GM19468 (cell line): ENCODE results near the gene IRS2.
"Not testable (repeated sequence)": the region's sequence is repeated elsewhere in the genome, so short reads cannot be mapped to it uniquely, and the experiment has no call there.

Experiments used
- ATAC-seq: cut with Tn5 transposase; IDR thresholded peaks from one replicate; pipeline ENCODE4 v1.9.1; 2021; ENCODE audit warnings: mild to moderate bottlenecking, moderate library complexity, moderate number of reproducible peaks; ENCODE audit not compliant: unreplicated experiment; ENCODE audit errors: extremely low read depth

Gene IRS2

GRCh38 chr13:109737046-109737573, 49.3 kb downstream of the IRS2 start:
- ATAC-seq: no peak

DNA sequence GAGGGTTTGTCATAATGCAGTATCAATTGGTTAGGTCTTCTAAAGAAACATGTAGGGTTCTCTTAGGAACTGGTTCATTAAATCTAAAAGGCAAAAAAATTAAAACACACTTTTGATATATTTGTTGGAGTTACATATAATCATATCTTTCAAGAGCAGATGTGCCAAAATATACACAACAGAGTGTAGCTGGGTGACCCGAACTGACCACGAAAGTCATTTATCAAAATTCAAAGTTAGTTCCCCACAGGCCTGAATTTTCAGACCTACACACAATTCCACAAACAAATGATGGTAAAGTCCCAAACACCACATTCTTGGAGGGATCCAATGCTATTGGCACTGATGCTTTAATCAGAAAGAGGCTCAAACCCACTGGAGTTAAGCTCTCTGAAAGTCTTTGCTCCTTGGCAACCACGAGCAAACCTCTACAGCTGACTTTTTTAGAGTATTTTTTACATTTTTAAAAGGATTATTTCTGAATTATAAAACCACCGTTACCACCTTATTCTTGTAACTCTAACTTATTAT, 50.9 kb downstream of the IRS2 start:
- no peak for ATAC-seq

DNA sequence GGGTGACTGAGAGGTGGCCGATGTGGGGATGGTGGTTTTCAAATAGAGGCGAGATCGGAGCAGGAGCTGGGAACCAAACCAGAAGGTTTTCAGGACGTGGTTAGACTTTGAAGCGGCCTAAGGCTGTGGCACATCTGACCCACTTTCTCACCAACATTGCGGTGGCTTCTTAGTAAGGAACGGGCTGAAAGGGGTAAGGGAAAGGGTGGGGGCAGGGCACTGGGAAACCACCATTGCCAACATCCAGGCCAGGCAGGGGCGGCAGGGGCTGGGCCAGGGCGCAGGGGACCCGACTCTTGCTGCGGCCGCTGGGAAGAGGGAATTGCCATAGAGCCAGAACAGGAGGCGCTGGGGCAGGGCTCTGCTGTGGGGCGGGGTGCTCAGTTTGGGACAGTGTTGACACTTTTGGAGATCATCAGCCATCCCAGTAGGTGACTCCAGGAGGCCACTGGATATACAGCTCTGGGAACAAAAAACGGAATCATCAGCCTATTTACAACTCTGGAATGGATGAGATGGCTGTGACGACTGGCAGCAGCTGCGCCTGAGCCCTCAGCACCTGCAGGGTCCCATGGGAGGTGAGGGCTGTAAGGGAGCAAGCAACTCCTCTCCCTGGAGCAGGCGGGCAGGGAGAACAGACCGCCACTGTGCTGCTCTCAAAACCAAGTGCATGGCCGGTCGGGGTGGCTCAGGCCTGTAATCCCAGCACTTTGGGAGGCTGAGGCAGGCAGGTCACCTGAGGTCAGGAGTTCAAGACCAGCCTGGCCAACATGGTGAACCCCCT, 52.2 kb downstream of the IRS2 start:
- no peak for ATAC-seq

GRCh38 chr13:109733550-109733949, 52.8 kb downstream of the IRS2 start:
- no peak for ATAC-seq

GRCh38 chr13:109732470-109733170, 53.8 kb downstream of the IRS2 start:
- not testable (repeated sequence) for ATAC-seq

DNA sequence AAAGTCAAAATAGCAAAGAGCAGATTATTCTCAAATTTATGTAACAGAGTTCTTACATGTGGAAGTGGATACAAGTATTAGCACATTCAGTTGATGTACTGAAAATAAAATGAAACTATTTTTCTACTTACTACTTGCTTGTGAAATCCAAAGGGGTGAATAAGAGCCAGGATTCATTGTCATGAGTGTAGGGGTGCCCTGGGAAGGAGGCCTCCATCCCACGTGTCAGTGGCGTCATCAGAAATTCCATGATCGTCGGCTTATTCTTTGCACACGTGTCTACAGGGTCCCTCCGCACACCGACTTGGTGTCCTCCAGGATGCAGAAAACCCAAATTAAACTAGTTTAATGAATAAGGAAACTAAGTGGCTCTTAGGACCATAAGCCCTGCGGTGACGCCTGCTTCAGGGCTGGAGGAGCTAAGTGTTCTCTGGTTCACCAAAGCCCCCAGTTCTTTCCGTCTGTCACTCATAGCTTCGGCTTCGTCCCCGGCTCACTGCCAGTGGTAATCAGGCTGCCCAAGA, 55.5 kb downstream of the IRS2 start:
- no peak for ATAC-seq

DNA sequence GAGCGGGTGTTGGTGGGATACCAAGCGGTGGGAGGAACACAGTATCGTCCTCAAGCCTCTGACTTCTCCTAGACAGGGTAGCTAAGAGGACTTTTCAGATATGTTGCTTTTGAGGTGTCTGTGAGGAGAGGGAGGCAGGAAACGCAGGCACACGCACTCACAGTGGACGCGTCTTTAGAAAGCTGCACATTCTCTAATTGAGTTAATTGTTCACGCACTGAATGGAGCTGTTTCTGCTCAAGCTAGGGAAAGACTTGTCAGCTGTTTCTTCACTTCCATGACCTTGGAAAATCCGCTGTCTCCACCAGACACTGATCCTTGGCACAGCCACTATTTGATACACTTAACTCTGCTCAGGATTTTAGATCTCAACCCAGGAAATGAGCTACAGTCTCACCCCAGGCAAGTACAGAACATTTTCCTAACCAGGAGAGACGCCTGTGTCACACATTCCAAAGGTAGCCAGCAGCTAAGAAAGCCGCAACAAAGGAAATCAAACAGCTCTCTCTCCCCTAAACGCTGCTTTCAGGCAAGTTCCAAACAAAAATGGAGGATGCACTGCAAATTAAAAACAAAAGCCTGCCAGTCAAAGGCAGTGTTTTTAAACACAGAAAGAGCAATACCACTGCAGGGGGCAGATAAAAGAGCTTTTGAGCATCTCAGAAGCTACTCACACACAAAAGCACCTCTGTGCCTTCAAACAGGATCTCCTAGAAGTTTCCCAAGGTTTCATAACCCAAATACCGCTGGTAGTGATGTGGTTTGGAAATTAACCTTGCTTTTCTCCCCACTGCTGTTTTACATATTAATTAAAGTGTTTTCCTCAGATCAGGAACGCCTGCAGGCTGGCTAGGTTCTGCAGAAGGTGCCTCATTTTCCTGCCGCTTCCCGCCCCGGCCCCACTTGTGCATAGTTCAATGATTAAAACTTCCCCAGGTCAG, 57.3 kb downstream of the IRS2 start:
- ATAC-seq: no peak

GRCh38 chr13:109728061-109728460, 58.3 kb downstream of the IRS2 start:
- ATAC-seq: no peak

- no peak for ATAC-seq
Measured at GRCh38 chr13:109727251-109727650, 59.1 kb downstream of the IRS2 start.

GRCh38 chr13:109725995-109726637, 60.3 kb downstream of the IRS2 start:
- ATAC-seq: no peak

DNA sequence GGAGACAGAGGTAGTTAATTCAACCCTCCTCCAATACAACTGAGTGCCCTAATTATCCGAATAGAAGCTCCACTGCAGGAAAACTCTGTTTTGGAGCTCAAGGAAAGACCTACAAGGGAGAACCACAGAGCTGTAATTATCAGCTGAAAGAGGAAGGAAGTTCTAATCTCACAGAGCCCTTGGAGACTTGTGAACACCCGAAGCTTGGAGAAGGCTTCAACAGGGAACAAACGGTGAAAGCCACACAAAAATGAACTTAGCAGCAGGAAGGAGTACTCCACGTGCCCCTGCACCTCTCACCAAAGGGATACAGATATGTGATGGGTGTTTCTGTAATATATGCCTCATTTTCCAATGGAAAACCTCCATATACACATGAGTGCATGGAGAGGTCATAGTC, 61.1 kb downstream of the IRS2 start:
- no peak for ATAC-seq

DNA sequence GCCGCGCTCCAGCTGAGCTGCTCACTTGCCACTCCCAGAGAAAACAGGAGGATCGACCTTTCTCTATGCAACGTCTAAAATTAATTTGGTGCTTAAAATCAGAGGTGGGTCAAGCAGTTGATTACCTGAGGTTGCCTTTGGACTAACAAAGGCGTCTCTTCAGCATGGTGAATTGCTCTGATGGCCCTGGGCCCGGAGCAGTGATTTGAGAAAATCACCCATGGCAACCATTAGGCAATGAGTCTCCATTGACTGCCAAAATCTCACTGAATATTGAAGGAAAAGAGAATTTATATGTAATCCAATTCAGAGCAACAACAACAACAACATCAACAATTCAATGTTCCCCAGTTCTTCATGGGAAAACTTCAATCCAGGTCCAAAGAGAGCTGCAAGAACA, 61.8 kb downstream of the IRS2 start:
- ATAC-seq: no peak

GRCh38 chr13:109723046-109723445, 63.3 kb downstream of the IRS2 start:
- ATAC-seq: no peak

- ATAC-seq: no peak
Measured at GRCh38 chr13:109722068-109722467, 64.3 kb downstream of the IRS2 start.

DNA sequence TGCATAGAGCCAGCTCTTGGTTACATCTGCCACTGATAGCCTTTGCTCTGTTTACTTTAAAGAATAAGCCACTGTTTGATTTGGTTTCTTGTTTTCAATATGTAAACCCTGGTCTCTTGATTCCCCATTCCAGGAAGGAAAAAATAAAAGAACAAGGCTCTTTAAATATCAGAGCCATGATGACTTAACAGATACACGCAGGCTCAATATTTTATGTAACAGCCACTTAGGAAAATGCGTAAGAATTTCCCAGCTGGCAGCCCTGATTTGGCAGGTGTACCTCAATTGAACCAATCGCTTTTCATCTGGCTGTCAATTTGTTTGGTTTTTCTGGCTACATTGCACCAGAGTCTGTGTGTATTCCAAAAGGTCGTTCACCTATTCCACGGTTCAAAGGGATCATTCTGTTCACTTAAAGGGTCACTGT, 65.6 kb downstream of the IRS2 start:
- ATAC-seq: no peak

DNA sequence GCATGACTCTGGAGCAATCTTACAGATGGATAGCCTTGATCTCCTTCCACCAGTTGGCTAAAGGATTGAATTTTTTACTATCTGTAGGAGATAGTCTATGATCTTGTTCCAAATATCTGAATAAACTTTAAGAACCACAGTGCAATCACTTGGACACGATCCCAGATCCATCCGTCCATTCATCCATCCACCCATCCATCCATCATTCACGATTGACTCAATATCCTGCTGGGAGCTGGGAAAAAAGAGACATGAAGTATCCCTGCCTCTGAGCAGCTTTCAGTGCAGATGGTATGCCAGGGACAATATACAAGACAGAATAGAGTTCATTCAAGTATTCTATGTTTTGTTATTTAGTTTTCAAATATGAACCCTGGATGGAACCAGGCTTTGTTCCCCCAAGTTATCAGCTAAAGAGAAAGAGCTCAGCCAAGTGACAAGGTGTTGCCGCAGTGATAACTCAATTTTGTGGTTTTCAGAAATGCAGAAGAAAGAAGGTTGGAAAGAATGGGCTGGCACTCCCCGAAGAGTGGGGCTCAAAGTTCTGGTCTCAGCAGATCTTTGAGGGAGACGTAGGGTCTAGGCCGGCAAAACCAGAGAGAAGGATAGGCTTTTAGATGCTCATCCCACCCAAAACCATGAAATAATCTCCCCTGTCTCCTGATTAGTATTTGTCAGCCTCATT, 66.3 kb downstream of the IRS2 start:
- no peak for ATAC-seq

DNA sequence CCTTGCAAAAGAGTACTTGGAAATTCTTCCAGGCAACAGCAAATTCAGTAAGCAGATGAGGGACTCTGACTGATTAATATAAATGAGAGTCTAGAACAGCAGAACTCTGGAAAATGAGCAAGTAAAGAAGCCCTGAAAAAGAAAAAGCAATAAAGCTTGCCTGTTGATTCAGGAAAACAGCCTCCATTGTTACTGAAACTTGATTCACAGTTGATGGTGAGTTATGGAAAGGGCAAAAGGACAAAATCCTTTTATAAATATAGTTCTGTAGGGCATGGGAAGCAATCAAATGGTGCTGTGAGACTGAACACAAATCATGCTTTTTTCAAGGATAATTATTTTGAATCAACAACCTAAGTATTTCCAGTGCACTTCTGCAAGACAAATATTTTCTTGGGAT, 67.7 kb downstream of the IRS2 start:
- no peak for ATAC-seq

DNA sequence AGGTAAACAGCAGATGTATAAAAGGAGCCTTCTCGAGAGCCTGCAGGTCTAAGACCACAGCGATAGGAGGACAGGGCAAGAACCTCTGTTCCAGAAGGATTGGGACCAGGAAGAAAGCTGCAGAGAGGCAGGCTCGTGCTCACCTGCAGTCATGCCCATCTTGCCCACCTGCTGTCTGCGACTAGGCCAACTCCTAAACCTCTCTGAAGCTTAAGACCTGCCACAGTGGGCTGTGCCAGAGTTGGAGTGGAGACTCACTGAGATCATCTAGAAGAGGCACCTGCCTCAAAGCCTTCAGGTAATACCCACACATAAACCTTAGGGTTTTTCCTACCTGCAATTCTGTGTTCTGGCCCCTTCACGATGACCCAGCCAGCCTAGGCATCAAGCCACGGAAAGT, 68.7 kb downstream of the IRS2 start:
- ATAC-seq: no peak

GRCh38 chr13:109715902-109716301, 70.5 kb downstream of the IRS2 start:
- ATAC-seq: no peak
